ENCODE measurements around the gene RASA3. TPM values are rescaled to one million over a fixed set of nuclear protein-coding genes. Genes with fewer than 3 reads are reported as not detected.

The RASA3 gene
- total and polyA plus RNA-seq, 2 of the 8 experiments (the other 6 are each of a cell fraction or from before 2014, with no cell fraction given): 7.5 to 21.9 TPM

- TF ChIP-seq E2F6 (IDR thresholded peaks at IDR 0.05) (0 out of 2 replicates have a peak, but pooled peaks have one; percentile 19), RAD21 (IDR thresholded peaks at IDR 0.05 in 1 of 2, conservative IDR thresholded peaks at IDR 0.05 in 1 of 2; ENCODE audit: low read depth in 2 of 2, low read length in 2 of 2) (no peak)
- Histone ChIP-seq H3K9me3 (ENCODE audit: insufficient read depth in 2 of 2, low read depth in 1 of 2, low read length in 1 of 2) (peaks cover 0 to 6% of the 10 kb centered on the region in 2 experiments; a peak in 1 of 4 replicates), H2AFZ (ENCODE audit: low read length) (no peak overlapping the region), H2BK20ac (ENCODE audit: low read length) (no peak overlapping the region), H3K23ac (ENCODE audit: insufficient read length) (no peak overlapping the region), H2BK120ac (replicated peaks; ENCODE audit: low read depth, low read length) (no peak overlapping the region), H3K27ac (ENCODE audit: low read depth, low read length) (no peak overlapping the region), H4K8ac (ENCODE audit: extremely low read depth, insufficient read depth, low read length) (no peak overlapping the region), H3K56ac (replicated peaks; ENCODE audit: insufficient read length, low read depth, low read length) (no peak overlapping the region), H3K4me3 (ENCODE audit: extremely low read depth in 1 of 4, insufficient read depth in 2 of 4, low read depth in 3 of 4, low read length in 4 of 4) (no peak overlapping the region), H3K36me3 (ENCODE audit: control insufficient read depth in 2 of 4, insufficient read depth in 4 of 4, low read length in 3 of 4) (no peaks in the 10 kb centered on the region), H3K4me1 (replicated peaks in 1 of 4; ENCODE audit: control insufficient read depth in 3 of 4, insufficient read depth in 4 of 4, low read length in 3 of 4) (peaks cover under 1 to 15% (median 11%) of the 10 kb centered on the region in 4 experiments), H2AK5ac (ENCODE audit: low read depth, low read length) (no peak overlapping the region), H4K5ac (ENCODE audit: insufficient read length, low read depth, low read length) (no peak overlapping the region), H2BK15ac (ENCODE audit: low read length) (no peak overlapping the region), H3K4ac (replicated peaks; ENCODE audit: insufficient read length, low read depth, low read length) (no peak overlapping the region), H4K91ac (replicated peaks; ENCODE audit: insufficient read length, low read length) (no peak overlapping the region), H3K79me2 (ENCODE audit: control insufficient read depth in 1 of 2, insufficient read depth in 2 of 2, low read length in 2 of 2) (peaks cover 0 to 49% of the 10 kb centered on the region in 2 experiments; a peak in 3 of 4 replicates), H3K4me2 (ENCODE audit: insufficient read depth in 1 of 2, low read depth in 2 of 2, low read length in 2 of 2) (no peak overlapping the region), H3K14ac (ENCODE audit: insufficient read length) (no peak overlapping the region), H3K23me2 (ENCODE audit: low read depth, low read length) (no peaks in the 10 kb centered on the region; the same call in 1 of the 2 replicates), H3K79me1 (ENCODE audit: low read depth, low read length) (peaks cover 10% of the 10 kb centered on the region), H3K9ac (replicated peaks in 1 of 4; ENCODE audit: extremely low read depth in 1 of 4, low read depth in 3 of 4, low read length in 3 of 4) (no peak overlapping the region), H3K27me3 (replicated peaks in 1 of 4; ENCODE audit: control insufficient read depth in 3 of 4, extremely low read depth in 1 of 4, insufficient read depth in 3 of 4, low read length in 3 of 4) (no peaks in the 10 kb centered on the region), H2BK5ac (ENCODE audit: low read depth, low read length) (no peak overlapping the region), H2BK12ac (ENCODE audit: low read depth, low read length) (no peak overlapping the region), H3K18ac (ENCODE audit: extremely low read depth, low read length) (no peak overlapping the region), H4K20me1 (replicated peaks in 1 of 2; ENCODE audit: control insufficient read depth in 1 of 2, insufficient read depth in 2 of 2, low read length in 2 of 2) (peaks cover 1 to 8% of the 10 kb centered on the region in 2 experiments)
- ChIA-PET POLR2A (ENCODE audit: partially characterized antibody) (interaction anchor here (1.1 kb wide), 1 partner anchor 13 kb away, joined by 3 read pairs; no protein-coding TSS in a partner anchor), CTCF (ENCODE audit: partially characterized antibody) (interaction anchor here (1.2 to 1.6 kb wide), 2 partner anchors 10 to 16 kb away, joined by 5 read pairs; no protein-coding TSS in a partner anchor)
- FAIRE-seq (no peak), DNase-seq (ENCODE audit: low read depth in 1 of 2, low spot score in 2 of 2) (no peak)
- WGBS, 2 experiments (ENCODE audit: extremely low coverage in 1 of 2, insufficient coverage in 1 of 2, insufficient read length in 1 of 2, insufficient replicate concordance in 2 of 2, low coverage in 1 of 2, low lambda C conversion rate in 2 of 2, missing lambda C conversion rate in 1 of 2): 84% methylated on average over 9 of the region's 9 CpGs; no CpG with 5 or more reads in 1 of the 2 experiments
Observed at GRCh38 chr13:114106526-114106925, 25.9 kb downstream of the RASA3 start.
